Measurements from ENCODE around the gene PEX11B. TPM values are rescaled to one million over a fixed set of nuclear protein-coding genes. Genes with fewer than 3 reads are reported as not detected.

The PEX11B gene
- total RNA-seq, 1 experiment from 2014 or later, result 13.7 TPM

DNA sequence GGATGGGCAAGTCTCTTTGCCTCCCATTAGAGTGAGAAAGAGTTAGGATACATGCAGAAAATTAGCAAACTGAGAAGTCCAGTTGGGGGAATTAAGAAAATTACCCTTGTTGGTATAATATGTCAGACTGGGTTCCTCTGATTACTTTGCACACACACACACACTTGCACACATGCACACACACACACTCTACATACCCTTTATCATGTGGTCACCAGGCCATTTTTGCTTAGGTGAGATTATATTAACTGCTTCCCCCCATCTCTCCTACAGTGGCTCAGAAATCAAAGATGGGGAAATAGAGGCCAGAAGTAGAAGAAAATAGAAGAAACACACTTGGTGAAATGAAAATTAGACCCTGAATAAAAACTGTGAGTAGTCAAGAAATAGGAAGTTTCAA is 40.2 kb upstream of the PEX11B start:
- Histone ChIP-seq H4K5ac (ENCODE audit: insufficient read length, low read depth, low read length) (no peak overlapping the region), H3K27me3 (ENCODE audit: insufficient read depth, low read length) (peaks cover 42% of the 10 kb centered on the region), H2BK5ac (ENCODE audit: insufficient read length, low read length) (no peak overlapping the region), H4K91ac (ENCODE audit: insufficient read length, low read depth, low read length) (no peak overlapping the region), H3K9ac (ENCODE audit: extremely low read depth, insufficient read length, low read length) (no peak overlapping the region), H3T11ph (ENCODE audit: low read length) (no peak overlapping the region), H2AK5ac (ENCODE audit: insufficient read length, low read length) (no peak overlapping the region), H3K79me2 (ENCODE audit: insufficient read depth, low read length) (no peaks in the 10 kb centered on the region), H4K8ac (replicated peaks; ENCODE audit: insufficient read length, low read depth, low read length) (no peak overlapping the region), H3K4ac (ENCODE audit: low read depth, low read length) (no peak overlapping the region), H3K56ac (ENCODE audit: insufficient read length, low read depth, low read length) (no peak overlapping the region), H2BK20ac (ENCODE audit: low read depth, low read length, poor library complexity, severe bottlenecking) (no peak overlapping the region), H2BK12ac (ENCODE audit: insufficient read length, low read depth, low read length) (no peak overlapping the region), H3K14ac (ENCODE audit: insufficient read depth, low read length) (no peak overlapping the region), H3K4me1 (ENCODE audit: insufficient read depth, low read length) (peaks cover 2% of the 10 kb centered on the region; the same call in 1 of the 2 replicates), H3K18ac (ENCODE audit: insufficient read length, low read depth, low read length) (no peak overlapping the region), H4K20me1 (ENCODE audit: control insufficient read depth, insufficient read depth, insufficient read length) (no peaks in the 10 kb centered on the region), H3K23me2 (ENCODE audit: insufficient read length, low read depth, low read length, poor library complexity, severe bottlenecking) (peaks cover 26% of the 10 kb centered on the region), H2BK120ac (ENCODE audit: low read depth, low read length, poor library complexity, severe bottlenecking) (no peak overlapping the region), H3K4me2 (ENCODE audit: insufficient read depth, insufficient read length, low read length) (no peak overlapping the region), H3K79me1 (ENCODE audit: insufficient read depth, low read depth, low read length, poor library complexity, severe bottlenecking) (no peaks in the 10 kb centered on the region), H2AFZ (ENCODE audit: low read length) (no peak overlapping the region), H3K9me3 (ENCODE audit: control insufficient read depth, low read depth, low read length) (no peaks in the 10 kb centered on the region), H2BK15ac (ENCODE audit: low read depth, low read length) (no peak overlapping the region), H3K23ac (ENCODE audit: insufficient read length, low read depth, low read length) (no peak overlapping the region), H3K27ac (ENCODE audit: insufficient read length, low read depth, low read length) (no peak overlapping the region)
- no peaks in the 10 kb centered on the region for H3K9me3 Mint-ChIP-seq
- DNase-seq, result no peak
- H3K36me3 Mint-ChIP-seq (ENCODE audit: insufficient read depth in 1 of 3, low read depth in 3 of 3), result no peaks in the 10 kb centered on the region; a peak in 1 of 7 replicates
- H3K27ac Mint-ChIP-seq, result no peak overlapping the region
- H3K4me3 Mint-ChIP-seq, result peak overlapping the region in 1 of 2 experiments; percentile 17; a peak in 2 of 5 replicates
- TF ChIP-seq, protein P1, sequence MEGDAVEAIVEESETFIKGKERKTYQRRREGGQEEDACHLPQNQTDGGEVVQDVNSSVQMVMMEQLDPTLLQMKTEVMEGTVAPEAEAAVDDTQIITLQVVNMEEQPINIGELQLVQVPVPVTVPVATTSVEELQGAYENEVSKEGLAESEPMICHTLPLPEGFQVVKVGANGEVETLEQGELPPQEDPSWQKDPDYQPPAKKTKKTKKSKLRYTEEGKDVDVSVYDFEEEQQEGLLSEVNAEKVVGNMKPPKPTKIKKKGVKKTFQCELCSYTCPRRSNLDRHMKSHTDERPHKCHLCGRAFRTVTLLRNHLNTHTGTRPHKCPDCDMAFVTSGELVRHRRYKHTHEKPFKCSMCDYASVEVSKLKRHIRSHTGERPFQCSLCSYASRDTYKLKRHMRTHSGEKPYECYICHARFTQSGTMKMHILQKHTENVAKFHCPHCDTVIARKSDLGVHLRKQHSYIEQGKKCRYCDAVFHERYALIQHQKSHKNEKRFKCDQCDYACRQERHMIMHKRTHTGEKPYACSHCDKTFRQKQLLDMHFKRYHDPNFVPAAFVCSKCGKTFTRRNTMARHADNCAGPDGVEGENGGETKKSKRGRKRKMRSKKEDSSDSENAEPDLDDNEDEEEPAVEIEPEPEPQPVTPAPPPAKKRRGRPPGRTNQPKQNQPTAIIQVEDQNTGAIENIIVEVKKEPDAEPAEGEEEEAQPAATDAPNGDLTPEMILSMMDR (conservative IDR thresholded peaks at IDR 0.05), result no peak
- H3K4me1 Mint-ChIP-seq, result peaks cover 35 to 40% of the 10 kb centered on the region in 2 experiments
- H3K27me3 Mint-ChIP-seq (ENCODE audit: low read depth), result peaks cover 76% of the 10 kb centered on the region

Measured in H9 (cell line).